HG03460 (cell line): ENCODE measurements around the gene SYNRG.

Experiments used
- ATAC-seq: cut with Tn5 transposase; IDR thresholded peaks from one replicate; pipeline ENCODE4 v1.9.1; 2021; ENCODE audit not compliant: unreplicated experiment

Gene SYNRG

GRCh38 chr17:37502009-37502936, 106.9 kb downstream of the SYNRG start:
- no peak for ATAC-seq

DNA sequence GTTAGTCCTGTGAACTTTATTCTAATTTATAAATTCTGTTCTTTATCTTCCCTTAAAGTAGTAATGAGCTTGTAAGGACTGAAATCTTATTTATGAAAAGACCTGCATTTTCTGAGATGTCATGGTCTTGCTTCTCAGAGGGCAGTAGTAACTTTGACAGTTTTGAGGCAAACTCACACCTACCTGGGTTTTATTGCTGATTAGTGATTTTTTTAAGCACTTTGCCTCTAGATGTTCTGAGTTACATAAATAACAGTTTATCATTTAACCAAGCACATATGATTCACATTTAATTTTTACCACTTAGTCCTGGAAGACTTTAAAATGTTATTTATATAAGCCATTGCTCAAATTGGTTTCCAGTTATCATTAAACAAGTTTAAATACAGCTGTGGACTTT, 108.8 kb downstream of the SYNRG start:
- ATAC-seq: no peak

- no peak for ATAC-seq
Measured at GRCh38 chr17:37494971-37495370, 114.2 kb downstream of the SYNRG start.

DNA sequence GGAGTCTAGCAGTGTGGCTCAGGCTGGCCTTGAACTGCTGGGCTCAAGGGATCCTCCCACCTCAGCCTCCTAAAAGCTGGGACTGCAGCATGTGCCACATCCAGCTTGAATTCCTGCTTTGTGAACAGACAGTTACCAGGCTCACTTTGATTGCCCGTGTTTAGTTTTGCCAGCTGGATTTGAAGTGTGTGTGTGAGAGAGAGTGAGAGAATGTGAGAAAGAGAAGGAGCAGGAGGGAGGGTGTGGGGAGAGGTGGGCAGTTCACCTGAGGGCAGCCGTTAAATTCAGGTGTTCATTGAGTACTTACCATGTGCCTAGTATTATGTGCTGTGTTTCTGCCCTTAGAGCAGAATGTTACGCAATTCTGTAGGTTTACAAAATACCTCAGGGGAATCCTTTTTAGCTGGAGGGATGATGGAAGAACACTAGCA, 114.8 kb downstream of the SYNRG start:
- ATAC-seq: no peak

DNA sequence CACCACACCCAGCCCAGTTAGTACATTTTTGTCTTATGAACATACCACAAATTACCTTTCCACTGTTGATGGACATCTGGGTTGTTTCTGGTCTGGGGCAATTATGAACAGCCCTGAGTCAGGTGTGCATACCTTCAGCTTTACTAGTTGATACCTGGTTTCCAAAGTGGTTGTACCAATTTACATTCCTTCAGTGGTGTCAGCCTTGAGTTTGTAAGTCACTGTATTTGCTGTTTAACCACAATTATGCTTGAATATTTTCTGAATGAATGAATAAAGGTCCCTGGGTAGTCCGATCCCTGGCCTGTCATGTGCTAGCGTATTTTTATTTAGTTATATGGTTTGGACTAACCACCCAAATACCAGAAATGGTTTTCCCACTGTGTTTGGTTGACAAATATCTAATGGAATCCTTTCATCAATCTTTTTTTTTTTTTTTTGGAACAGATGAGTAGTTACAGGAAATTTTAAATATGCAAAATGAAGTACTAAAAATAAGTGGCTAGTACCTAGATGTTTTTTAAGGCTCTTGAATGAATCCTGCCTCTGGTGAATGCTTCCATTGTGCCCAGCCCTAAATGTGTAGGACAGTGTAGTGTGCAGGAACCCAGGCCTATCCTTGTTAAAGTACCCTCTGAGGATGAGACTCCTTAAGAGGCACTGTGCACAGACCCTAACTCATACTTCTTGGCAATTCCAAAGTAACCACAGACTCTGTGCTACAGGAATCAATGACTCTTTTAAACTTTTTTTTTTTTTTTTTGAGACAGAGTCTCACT, 115.8 kb downstream of the SYNRG start:
- ATAC-seq: no peak

GRCh38 chr17:37492167-37492566, 117.1 kb downstream of the SYNRG start:
- no peak for ATAC-seq

DNA sequence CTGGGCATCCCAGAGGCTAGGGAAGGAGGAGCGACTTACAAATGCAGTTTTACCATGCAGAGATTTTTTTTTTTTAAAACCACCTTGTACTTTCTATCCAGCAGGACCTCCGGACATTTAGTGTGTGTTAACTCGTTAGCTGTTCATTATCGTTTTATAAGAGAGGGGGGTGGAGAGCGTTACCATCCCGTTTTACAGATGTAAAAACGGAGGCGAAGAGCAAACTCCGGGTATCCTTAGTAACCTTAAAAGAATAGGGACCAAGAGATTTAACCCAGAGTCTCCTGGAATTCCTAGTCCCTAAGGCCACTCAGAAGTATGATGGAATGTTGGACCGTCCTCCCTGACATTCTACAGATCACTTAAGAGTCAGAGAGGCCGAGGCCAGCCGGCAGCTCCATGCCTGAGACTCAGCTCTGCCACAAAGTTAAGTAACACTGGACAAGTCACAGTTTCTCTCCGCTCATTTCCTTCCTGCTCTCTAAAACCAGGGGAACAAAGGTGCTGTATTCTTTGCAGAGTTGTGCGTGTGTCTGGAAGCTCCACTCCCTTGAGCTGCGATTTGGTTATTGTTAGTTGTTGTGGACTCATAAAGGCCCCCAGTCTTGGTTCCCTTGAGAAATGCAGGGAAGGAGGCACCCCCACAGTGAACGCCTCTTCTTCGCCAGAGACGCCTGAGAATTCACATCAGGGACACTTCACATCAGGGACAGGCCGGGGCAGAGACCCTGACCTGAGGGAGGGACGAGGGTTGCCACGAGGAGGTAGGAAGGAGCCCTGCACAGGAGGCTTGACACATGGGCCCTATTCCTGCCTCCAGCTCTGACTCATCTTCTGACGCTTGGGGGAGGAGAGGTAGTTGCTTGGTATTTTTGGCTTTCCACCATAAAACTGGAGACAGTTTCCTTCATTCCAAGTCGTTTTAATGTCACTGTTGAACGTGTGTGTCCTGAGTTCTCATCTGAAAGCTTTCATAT, 118.3 kb downstream of the SYNRG start:
- ATAC-seq: no peak

GRCh38 chr17:37490022-37490587, 119.1 kb downstream of the SYNRG start:
- ATAC-seq: peak; percentile 44

DNA sequence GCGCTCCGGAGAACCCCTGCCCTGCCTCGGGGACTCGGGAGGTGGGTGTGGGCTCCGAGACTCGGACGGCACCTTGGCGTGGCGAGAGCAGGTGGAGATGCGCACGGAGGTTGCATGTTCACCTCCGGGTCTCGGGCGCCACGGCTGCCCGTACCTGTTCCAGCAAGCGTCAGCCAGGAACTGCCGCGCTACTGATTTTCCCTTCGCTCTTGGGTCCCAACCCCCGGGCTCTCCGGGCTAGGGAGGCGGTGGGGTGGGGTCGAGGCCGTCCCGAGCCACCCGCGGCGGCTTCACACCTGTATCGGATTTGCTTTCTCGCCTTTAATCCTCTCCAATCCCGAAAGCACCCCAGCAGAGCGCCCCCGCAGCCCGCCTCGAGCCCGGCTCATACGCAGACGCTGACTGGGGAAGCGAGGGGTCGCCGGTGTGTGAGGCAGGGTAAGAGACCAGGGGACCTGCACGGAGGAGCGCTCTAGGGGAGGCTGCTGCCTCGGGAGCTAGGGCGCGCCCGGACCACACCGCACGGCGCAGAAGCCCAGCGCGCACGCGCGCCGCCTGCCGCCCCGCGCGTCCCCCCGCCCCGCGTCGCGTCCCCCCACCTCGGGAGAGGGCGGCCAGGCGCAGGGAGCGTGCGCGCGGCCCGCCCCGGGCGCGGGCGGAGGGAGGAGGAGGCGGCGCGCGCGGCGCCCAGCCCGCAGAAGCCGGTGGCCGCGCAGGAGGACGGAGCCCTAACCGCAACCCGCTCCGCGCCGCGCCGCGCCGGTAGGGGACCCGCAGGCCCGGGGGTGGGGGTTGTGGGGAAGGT, 119.8 kb downstream of the SYNRG start, which contains the start of gene DUSP14:
Gene DUSP14 (plus strand): TSS at position 695 of the 805 bp plus-strand sequence. CDS start 22,382 bp downstream, outside the sequence.
- ATAC-seq: peak; percentile 53

DNA sequence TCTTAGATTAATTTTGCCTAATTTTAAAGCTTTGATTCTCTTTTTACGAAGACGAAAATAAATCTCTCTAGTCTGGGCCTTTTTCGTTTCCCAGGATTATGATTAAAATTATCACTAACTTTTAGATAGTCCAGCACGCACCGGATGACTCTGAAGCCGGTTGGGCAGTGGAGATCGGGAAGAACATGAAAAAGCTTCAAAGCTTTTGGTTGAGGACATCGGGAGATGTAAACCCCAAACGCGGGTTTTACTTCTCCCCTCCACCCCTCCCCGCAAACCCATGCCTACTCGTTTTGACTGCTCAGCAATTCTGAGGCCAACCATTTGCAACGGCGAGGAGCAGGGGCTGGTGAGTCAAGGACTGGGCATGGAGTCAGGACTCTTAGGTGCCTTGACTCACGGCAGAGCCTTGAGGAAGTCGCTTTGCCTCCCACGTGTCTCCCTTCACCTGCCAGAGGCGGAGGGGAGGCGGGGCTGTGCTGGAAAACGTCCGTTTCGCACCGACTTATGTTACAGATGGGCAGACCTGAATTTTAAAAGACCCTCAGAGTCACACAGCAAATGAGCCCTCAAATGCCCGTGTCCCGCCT, 120.5 kb downstream of the SYNRG start:
- ATAC-seq: peak; percentile 30

- no peak for ATAC-seq
Measured at GRCh38 chr17:37488009-37488604, 121.1 kb downstream of the SYNRG start.

- no peak for ATAC-seq
Measured at GRCh38 chr17:37485938-37486570, 123.2 kb downstream of the SYNRG start.

DNA sequence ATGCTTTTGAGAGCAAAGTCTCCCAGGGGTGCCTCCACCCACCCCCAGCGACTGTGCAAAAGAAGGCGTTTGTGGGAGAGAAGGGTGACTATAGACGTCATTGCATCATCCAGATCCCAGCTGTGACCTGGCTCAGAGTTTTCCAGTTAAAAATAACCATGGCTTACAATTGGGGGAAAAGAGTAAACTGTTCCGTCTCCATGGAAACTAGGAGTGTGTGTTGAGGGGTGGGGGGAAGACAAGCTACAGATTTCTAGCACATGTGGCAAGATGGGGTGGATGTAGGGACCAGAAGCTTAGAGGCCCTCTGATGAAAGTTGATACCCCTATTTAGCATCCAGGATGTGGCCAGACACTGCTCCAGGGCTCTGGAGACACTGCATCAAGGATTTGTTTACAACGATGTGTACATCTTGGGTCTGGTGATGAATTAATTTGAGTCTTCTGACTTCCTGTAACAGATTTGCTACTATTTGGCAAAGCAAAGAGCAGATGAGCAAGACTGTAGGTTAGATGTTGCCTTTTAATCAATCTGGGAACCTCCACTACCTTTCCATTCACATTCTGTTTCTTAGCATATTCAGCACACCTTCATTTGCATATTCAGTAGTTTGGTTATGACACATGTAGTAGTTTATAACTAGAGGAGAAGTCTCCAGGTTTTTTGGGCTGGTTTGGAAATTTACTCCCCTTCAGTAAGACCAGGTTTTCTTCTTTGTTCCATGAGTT, 125.7 kb downstream of the SYNRG start:
- ATAC-seq: no peak

GRCh38 chr17:37481001-37481665, 128.1 kb downstream of the SYNRG start:
- no peak for ATAC-seq

- no peak for ATAC-seq
Measured at GRCh38 chr17:37480427-37480826, 128.8 kb downstream of the SYNRG start.

DNA sequence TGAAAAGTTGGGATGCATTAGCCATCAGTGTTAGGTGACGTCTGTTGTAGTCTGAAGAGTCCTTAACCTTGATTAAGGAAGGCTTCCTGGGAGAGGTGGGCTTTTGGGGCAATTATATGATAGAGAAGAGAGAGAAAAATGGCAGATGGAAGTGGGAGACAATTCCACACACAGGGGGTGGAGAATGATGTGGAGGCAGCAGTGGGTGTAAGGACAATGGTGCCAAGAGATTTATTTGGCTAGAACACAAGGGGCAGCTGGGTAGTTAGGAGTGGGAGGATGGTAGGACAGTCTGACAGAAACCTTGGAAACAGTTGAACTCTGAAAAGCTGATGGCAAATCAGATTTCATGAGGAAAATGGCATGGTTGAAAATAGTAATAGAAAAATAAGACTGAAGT, 130.2 kb downstream of the SYNRG start:
- no peak for ATAC-seq

- no peak for ATAC-seq
Measured at GRCh38 chr17:37478187-37478586, 131.0 kb downstream of the SYNRG start.
